GM12891 (cell line): ENCODE data around the gene SEPTIN12.

ENCODE experiments used
- POLR2A ChIP-seq: IDR thresholded peaks from 2 replicates; pipeline ENCODE4 v1.6.1; 2011; ENCODE audit warnings: low read depth, low read length, control low read depth
- POLR2AphosphoS5 ChIP-seq: IDR thresholded peaks from 2 replicates; pipeline ENCODE4 v1.6.1; 2011; ENCODE audit warnings: low read depth, low read length, control low read depth
- SPI1 ChIP-seq: IDR thresholded peaks from 2 replicates; pipeline ENCODE4 v1.6.1; 2011; ENCODE audit warnings: low read depth, low read length, control low read depth

DNA sequence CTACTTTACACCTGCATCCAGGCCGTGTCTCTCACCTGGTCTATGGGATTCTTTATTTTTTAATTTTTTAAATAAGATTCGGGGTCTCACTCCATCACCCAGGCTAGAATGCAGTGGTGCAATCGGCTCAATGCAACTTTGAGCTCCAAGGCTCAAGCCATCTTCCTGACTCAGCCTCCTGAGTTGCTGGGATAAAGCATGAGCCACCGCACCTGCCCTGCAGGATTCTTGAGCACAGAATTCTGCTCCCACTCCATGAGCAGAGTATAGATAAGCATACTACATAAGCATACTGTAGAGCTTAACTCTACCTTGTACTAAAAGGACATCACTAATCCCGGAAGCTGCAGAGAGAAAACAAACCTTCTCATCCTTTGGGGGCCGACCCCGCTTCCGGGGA is 43.5 kb upstream of the SEPTIN12 start:
- TF ChIP-seq POLR2AphosphoS5 = no peak
- no peak for TF ChIP-seq POLR2A
- no peak for TF ChIP-seq SPI1
